ENCODE measurements around the gene NDUFB10.
"Not testable (repeated sequence)": the region's sequence is repeated elsewhere in the genome, so short reads cannot be mapped to it uniquely, and the experiment has no call there.

The NDUFB10 gene

DNA sequence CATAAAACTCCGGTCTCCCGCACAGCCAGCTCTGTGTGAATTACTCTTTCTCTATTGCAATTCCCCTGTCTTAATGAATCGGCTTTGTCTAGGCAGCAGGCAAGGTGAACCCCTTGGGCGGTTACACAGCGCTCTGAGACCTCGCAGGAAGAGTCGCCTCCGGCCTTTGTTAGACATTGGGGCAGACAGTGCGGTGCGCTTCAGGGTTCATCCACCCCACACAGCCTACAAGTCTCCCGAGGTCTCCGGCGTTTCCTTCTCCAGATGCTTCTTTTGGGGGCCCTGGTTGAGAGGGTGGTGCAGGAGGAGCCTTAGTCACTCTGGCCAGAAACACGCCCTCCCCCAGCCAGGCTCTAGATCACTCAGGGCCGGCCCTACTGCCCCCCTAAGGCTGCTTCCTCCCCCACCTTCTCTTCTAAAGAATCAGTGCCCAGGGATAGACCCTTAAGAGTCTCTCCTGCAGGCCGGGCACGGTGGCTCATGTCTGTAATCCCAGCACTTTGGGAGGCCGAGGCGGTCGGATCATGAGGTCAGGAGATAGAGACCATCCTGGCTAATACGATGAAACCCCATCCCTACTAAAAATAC lies 14.6 kb upstream of the NDUFB10 start:
- H3K27ac ChIP-seq: no peak overlapping the region
- DNase-seq (ENCODE audit: low read depth, low spot score): no peak

DNA sequence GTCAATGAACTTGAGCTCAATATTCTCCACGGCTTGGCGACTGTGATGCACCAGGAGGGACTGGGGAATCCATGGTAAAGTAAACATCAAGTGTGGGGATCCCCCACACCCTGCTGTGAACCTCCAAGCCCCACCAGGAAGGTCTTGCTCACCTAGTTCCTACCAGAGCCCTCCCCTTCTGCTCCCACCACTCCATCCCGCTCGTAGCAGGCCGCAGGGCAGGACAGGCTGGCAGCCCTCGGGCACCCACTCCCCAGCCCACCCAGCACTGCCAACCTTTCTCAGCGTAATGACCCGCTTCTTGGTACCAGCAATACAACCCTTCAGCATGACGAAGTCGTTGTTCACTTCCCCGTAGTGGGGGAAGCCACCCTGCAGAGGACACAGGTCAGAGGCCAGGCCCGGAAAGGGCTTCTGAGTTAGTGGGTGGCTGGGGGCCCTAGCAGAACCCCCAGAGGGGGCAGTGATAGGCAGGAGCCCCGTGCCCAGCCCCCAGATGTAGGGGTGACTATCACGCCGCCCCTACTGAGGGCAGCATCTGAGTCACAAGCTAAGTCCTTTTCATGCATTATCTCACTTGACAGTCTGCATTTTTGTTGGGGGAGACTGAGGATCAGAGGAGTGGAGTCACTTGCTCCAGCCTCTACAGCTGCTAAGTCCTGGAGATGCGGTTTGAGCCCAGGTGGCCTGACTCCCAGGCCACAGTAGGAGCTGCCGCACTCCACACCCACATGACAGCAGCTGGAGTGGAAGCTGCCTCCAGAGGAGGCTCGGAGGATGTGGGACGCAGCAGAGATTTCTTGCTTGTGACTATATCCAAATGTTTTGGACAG lies 13.6 kb upstream of the NDUFB10 start:
- H3K27ac ChIP-seq: no peak overlapping the region
- DNase-seq (ENCODE audit: low read depth, low spot score): no peak

DNA sequence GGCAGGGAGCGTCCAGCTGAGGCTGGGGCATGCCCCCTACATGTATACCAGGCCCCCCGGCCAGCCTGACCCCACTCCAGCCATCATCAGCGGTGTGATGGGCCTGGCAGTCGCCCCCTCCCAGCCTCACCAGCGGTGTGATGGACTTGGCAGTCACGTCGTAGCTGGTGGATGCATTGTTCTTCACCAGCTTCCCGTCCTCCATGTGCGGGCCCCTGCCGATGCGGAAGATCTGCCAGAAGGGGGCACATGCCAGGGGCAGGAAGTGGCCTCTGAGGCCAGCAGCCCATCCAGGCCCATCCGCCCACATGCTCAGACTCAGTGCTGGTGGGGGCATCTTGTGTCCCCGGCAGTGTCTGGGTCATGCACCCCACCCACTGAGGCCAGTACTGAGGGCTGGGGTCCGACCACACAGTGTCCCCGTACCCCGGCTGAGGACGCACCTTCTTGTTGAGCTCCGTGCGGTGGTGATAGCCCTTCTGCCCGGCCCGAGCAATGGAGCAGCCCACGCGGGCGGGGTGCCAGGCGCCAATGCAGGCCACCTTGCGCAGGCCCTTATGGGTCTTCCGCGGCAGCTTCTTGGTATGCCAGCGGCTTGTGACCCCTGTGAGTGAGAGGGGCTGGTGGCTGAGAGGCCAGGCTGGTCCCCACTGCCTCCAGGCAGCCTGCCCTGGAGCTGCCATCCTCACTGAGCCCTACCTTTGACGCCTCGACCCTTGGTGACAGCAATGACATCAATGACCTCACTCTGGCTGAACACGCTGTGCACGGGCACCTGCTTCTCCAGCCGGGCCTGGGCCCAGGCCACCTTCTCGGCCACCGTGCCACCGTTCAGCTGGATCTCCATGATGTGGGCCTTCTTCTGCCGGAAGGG lies 12.6 kb upstream of the NDUFB10 start:
- no peak for DNase-seq (ENCODE audit: low read depth, low spot score)

DNA sequence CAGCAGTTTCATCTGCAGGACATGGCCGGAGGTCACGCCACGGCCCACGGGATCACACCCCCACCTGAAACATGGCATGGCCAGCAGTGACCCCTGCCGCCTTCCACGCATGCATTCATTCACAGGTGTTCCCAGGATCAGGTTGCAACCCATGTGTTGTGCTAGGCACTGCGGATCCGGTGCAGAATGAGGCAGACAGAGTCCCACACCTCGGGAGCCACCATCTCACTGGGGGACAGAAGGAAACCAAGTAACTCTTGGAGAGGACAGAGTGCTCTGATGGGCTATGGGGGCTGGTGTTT lies 12.0 kb upstream of the NDUFB10 start:
- H3K27ac ChIP-seq: no peak overlapping the region
- no peak for DNase-seq (ENCODE audit: low read depth, low spot score)

More for the DNA sequence above, 12.6 kb upstream of the NDUFB10 start:
- no peak overlapping the region for H3K27ac ChIP-seq

DNA sequence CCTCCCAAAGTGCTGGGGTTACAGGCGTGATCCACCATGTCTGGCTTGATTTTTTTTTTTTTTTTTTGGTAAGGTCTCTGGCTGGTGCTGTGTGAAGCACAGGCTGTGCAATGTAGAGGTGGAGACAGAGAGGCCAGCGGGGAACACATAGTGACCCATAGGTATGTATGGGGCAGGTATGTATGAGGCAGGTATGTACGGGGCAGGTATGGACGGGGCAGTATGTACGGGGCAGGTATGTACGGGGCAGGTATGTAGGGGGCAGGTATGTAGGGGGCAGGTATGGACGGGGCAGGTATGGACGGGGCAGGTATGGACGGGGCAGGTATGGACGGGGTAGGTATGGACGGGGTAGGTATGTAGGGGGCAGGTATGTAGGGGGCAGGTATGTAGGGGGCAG lies 9.8 kb upstream of the NDUFB10 start:
- no peak for DNase-seq (ENCODE audit: low read depth, low spot score)
- no peak overlapping the region for H3K27ac ChIP-seq

DNA sequence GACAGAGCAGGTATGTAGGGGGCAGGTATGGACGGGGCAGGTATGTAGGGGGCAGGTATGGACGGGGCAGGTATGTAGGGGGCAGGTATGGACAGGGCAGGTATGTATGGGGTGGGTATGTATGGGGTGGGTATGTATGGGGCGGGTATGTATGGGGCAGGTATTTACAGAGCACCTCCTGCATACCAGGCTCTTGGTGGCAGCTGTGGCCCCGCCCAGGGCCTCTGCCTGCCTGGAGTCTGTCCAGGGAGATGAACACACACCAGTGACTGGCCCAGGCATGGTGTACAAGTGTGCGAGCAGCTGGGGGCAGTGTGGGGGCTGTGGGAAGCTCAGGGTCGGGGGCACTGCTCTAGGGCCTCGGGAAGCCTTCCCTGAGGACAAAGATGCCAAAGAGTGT lies 9.3 kb upstream of the NDUFB10 start:
- DNase-seq (ENCODE audit: low read depth, low spot score): peak; percentile 64
- peak overlapping the region; percentile 40 for H3K27ac ChIP-seq

DNA sequence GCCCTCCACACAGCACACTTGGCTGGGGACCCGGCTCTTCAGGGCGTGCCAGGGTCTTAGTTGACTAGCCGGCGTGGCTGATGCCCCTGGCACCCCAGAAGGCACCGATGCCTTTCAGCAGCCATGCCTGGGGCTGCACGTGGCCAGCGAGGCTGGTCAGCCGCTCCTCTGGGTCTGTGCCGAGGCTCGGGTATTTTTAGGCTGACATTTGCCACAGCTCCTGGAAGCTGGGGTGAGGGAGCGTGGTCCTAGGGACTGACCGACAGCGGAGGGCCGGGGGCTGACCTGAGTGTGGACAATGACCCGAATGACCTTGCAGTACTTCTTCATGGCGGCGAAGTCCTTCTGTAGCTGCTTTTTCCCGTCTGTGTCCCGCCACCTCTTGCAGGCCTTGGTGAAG lies 8.8 kb upstream of the NDUFB10 start:
- H3K27ac ChIP-seq: peak overlapping the region; percentile 40

DNA sequence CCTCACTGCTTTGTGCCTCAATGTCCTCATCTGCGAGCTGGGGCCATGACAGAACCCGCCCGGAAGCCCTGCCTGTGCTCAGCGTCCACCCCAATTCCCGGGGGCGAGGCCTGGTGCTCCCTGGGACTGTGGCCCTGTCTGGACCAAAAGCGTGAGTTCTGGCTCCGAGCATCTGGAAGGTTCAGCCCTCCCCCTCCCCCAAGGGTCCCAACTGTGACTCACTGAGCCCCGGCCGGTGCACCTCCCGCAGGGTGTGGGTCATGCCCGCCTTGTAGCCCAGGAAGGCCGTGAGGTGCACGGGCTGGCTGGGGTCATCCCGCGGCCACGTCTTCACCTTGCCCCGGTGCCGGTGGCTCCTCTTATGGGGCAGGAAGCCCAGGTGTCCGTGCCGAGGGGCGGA lies 5.6 kb upstream of the NDUFB10 start:
- H3K27ac ChIP-seq: no peak overlapping the region
- no peak for DNase-seq (ENCODE audit: low read depth, low spot score)

More for the DNA sequence above, 8.8 kb upstream of the NDUFB10 start:
- DNase-seq (ENCODE audit: low read depth, low spot score): no peak

DNA sequence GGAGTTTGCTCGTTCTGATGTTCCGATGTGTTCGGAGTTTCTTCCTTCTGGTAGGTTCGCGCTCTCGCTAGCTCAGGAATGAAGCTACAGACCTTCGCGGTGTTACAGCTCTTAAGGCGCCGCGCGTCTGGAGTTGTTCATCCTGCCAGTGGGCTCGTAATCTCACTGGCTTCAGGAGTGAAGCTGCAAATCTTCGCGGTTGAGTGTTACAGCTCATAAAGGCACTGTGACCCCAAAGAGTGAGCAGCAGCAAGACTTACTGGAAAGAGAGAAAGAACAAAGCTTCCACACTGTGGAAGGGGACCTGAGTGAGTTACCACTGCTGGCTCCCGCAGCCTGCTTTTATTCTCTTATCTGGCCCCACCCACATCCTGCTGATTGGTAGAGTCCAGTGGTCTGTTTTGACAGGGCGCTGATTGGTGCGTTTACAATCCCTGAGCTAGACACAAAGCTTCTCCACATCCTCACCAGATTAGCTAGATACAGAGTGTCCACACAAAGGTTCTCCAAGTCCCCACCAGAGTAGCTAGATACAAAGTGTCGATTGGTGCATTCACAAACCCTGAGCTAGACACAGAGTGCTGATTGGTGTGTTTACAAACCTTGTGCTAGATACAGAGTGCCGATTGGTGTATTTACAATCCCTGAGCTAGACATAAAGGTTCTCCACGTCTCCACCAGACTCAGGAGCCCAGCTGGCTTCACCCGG lies 1.8 kb upstream of the NDUFB10 start:
- not testable (repeated sequence) for DNase-seq (ENCODE audit: low read depth, low spot score); H3K27ac ChIP-seq

DNA sequence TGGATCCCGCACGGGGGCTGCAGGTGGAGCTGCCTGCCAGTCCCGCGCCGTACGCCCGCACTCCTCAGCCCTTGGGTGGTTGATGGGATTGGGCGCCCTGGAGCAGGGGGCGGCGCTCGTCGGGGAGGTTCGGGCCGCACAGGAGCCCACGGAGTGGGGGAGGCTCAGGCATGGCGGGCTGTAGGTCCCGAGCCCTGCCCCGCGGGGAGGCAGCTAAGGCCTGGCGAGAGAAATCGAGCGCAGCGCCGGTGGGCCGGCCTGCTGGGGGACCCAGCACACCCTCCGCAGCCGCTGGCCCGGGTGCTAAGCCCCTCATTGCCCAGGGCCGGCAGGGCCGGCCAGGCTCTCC lies 1.2 kb upstream of the NDUFB10 start:
- DNase-seq (ENCODE audit: low read depth, low spot score); H3K27ac ChIP-seq: not testable (repeated sequence)

DNA sequence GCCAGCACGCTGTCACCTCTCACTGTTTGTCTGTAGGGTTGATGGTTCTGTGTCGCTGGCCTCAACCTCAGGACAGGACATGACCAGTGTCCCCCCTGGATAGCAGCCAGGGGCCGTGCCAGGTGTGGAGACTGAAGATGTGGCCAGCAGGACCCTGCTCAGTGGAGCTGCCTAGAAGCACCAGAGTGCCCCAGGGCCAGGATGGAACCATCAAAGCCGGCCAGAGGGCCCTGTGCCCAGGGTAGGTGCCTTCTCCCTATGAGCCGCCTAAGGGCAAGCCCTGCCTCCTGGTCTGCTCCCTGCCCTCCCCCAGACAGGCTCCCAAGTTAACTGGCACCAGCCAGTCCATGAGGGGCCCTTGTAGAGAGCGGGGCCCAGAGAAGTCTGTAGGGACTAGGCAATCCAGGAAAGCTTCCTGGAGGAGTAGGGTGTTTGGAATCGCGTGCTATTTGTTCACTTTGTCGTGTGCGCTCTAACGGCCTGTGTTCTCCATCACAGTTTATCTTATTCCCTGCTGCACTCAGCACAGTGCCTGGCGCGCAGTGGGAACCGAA lies 546 bp upstream of the NDUFB10 start:
- no peak overlapping the region for H3K27ac ChIP-seq

DNA sequence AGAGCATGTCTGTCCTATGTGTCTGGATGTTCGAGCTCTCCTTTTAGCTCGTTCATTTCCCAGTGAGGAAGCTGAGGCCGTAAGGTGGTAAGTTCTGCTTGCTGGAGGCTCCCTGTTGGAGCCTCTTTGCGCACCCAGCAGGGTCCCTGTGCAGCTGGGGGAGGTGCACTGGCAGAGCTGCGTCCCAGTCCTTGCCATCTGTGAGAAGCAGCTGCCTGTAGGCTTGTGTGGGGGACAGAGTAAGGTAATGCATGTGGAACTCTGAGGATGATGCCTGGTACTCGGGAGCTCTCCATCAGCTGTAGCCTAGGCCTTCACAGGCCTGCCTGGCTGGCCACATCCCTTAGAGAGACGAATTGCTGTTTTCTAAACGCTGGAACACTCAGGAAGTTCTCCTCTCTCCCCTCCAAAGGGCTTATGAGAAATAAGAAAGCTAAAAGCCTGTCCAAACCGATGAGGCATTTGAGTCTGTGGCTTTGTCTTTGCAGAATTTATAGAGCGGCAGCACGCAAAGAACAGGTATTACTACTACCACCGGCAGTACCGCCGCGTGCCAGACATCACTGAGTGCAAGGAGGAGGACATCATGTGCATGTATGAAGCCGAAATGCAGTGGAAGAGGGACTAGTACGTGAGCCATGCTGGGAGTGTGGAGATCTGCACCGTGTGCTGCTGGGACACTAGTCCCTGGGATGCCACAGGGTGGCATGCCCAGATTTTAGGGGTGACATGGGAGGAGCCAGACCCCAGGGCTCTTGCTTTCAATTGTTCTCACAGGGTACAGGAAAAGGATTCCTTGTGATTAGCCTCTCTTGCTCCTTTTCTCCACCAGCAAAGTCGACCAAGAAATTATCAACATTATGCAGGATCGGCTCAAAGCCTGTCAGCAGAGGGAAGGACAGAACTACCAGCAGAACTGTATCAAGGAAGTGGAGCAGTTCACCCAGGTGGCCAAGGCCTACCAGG lies 1.6 kb downstream of the NDUFB10 start:
- peak overlapping the region; percentile 56 for H3K27ac ChIP-seq
- DNase-seq (ENCODE audit: low read depth, low spot score): no peak

More for the DNA sequence above, 546 bp upstream of the NDUFB10 start:
- no peak for DNase-seq (ENCODE audit: low read depth, low spot score)

DNA sequence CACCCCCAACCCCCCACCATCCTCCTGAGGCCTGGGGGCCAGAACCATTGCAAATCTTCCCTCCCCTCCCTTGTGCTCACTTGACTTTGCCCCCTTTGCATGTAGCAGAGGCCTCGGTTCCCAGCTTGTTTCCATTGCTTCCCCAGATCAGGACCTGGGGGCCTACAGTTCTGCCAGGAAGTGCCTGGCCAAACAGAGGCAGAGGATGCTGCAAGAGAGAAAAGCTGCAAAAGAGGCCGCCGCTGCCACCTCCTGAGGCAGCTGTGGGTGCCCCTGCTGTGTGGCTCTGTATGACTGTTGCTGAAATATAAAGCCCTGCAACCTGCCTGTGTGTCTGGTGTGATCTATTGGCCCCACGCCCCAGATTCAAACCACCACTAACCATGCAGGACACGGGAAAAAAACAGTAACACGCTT lies 2.3 kb downstream of the NDUFB10 start:
- H3K27ac ChIP-seq: peak overlapping the region; percentile 56
- no peak for DNase-seq (ENCODE audit: low read depth, low spot score)

DNA sequence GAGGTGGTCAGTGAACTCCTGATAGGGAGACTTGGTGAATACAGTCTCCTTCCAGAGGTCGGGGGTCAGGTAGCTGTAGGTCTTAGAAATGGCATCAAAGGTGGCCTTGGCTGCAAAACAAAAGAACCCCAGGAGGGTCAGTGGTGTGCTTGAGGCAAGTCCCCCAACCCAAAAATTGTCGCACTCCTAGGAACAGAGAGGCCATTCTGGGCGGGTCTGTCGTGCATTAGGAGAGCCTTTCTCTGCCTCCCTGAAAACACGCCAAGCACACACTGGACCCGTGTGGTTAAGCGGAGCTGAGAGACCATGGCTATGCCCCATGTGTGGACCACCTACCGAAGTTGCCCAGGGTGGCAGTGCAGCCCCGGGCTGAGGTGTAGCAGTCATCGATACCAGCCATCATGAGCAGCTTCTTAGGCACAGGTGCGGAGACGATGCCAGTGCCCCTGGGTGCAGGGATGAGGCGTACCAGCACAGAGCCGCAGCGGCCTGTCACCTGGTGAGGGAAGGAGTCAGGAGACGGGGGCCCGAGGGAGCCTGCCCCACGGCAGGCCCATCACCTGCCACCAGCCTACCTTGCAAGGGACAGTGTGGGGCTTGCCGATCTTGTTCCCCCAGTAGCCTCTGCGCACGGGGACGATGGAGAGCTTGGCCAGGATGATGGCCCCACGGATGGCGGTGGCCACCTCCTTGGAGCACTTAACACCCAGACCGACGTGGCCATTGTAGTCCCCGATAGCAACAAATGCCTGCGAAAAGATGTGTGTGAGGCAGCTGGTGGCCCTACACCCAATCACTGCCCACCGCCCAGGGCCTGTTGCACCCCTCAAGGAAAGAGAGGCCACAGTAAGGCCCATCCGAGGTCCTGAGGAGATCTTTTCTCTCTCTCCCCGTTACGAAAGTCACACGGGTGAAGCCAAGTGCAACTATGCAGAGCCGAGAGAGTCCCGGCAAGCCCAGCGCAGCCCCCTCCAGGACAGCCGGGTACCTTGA lies 3.1 kb downstream of the NDUFB10 start:
- not testable (repeated sequence) for DNase-seq (ENCODE audit: low read depth, low spot score)
- H3K27ac ChIP-seq: peak overlapping the region; percentile 94

DNA sequence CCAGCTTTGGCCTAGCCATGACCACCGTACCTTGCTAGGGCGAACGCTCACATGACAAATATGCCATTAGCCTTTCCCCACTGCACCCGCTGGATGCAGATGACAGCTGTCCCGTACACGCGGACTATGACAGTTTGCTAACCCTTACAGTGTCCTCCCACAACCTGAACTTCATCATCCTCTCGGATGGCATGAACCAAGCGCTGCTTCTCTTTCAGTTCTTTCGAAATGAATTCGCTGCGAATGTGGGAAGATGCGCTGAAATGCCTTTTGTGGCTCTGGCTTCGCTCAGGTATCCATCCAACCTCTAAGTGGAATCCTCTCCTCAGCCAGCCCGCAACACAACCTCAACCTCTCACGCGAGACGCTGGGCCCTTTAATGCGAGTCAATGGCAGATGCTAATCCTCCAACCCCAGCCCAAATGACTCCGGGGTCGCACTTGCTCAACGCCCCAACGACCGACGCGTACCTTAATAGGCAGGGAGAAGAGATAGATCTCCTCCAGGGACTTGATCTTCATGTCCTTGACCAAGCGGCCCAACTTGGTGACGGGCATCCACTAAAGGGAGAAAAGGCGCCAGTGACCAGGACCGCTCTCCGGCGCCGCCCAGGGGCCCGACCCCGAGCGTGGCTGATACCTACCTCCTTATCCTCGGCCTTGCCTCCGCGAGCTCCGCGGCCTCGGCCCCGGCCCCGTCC lies 4.6 kb downstream of the NDUFB10 start:
- DNase-seq (ENCODE audit: low read depth, low spot score): no peak
- H3K27ac ChIP-seq: peak overlapping the region; percentile 94

DNA sequence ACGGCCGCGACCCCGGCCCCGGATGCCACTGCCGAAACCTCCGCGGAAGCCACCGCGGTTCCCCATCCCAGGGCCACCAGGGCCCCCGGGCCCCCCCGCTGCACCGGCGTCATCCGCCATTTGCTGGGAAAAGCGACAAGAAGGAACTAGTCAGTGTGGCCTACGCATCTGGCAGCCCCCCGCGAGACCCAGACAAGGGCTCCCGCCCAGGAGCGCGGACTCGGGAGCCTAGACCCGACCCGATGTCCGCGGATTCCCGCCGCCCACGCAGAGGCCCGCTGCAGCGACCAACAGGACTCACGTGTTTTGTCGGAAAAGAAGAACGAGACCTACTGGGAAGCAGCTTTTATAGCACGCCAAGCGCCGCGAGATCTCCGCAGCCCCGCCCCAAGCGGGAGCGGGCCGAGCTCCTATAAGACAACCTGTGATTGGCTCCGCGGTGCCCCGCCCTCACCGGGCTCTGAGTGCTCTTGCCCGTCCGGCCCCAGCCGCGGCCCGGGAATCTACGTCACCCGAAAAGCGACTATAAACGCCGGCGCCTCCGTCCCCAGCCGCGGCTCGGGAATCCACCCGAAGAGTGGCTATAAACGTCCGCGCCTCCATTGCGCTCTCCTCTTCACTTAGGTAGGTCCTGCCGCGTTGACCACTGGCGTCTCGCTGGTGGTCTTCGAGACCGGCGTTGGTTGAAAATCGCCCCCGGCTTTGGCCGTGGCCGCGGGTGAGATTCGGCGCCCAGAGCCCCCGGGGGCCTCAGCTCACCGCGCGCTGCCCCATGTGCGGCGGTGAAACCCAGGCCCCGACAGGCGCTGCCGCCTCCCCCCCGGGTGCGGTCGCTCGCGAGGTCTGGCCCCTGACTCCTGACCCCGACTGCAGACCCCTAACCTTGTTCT lies 5.4 kb downstream of the NDUFB10 start, which contains the start of gene RPS2:
TSS of gene RPS2 (minus strand) at position 321 of the 890 bp plus-strand sequence. CDS start at position 120, 201 bp downstream.
- peak; percentile 90 for DNase-seq (ENCODE audit: low read depth, low spot score)
- peak within 1 kb of the TSS; percentile 94 for H3K27ac ChIP-seq

Measured in epithelial cell of prostate (primary cell).